HG03103 (cell line): ENCODE measurements around the gene KIAA1549.

ENCODE experiments used
- ATAC-seq: cut with Tn5 transposase; IDR thresholded peaks from one replicate; pipeline ENCODE4 v1.9.1; 2021; ENCODE audit warnings: low read depth; ENCODE audit not compliant: unreplicated experiment

Gene KIAA1549

DNA sequence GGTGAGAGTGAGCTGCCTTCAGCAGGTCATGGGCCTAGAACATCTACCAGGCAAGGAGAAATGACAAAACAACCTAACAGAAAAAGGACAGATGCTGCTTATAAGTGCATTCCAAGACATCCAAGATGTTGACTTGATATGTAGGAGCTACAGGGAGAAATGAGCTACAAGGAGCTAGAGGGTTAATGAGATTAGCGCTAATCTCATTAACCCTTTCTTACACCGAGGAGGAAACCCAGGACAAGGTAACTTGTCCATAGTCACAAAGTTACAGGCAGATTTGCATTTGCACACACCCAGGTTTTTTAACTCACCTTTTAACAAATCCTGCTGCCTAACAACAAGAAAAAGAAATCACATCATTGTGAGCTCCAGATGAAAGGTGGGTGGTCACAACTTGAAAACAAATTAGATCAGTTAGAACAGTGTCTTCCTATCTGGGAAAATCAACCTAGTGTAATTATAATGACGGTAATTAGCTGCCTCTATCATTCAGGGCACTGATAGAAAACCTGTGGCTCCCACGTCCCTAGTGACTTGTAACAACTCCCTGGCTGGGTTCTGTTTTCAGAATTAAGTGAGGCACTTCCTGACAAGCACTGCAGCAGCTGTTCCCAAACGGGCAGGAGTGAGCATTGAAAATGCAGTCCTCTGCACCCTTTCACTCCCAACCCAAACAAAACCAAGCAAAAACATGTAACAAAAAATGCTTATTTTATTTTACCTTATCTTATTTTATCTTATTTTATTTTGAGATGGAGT is 5.7 kb downstream of the KIAA1549 start:
- no peak for ATAC-seq

GRCh38 chr7:138974675-138975292 is 6.4 kb downstream of the KIAA1549 start:
- no peak for ATAC-seq

DNA sequence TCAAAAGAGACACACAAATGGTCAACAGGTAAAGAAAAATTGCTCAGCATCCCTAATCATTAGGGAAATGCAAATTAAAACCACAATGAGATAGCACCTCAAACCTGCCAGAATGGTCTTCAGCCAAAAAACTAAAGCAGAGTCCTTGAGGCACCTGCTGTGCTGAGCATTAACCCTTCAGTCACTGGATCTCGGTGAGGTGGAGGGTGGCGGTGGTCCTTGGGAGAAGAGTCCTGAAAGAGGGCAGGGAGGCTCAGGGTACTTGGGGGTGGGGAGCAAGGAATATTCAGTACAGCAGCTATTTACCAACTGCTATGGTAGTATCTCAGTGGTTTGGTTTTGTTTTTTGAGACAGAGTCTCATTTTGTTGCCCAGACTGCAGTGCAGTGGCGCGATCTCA is 7.1 kb downstream of the KIAA1549 start:
- ATAC-seq, result no peak

DNA sequence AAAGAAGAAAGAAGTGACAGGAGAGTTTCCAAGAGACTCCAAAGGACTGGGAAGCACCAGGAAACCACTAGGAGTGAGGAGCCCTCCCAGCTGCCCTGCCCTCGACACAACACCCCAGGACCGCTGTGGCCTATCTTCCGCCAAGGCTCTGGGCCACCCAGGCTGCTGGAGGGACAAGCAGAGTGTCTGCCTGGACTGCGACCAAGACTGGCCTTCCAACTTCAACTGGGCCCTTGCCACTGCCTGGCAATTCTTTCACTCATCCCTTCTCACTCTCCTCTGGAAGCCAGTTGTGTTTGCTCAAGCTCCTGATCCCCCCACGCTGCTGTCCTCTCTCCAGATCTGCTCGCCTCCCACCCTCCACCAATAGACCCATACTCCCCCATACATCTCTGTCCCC is 10.2 kb downstream of the KIAA1549 start:
- ATAC-seq, result no peak

DNA sequence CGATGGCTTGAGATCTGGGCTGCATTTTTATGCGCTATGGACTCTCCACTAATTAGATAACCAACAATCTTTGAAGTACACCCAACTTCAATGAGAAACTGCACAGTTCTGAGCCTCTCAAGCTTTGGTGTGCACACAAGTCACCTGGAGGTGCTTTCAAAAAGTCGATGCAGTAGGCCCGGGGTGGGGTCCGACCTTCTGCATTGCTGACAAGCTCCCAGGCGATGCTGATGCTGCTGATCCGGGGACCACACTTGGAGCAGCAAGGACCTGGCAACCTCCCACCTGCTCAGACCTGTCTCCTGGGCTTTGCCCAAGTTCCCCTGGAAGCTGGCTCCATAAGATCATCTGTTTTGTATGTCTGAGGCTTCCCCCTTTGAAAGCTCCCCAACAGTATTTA is 10.7 kb downstream of the KIAA1549 start:
- no peak for ATAC-seq

DNA sequence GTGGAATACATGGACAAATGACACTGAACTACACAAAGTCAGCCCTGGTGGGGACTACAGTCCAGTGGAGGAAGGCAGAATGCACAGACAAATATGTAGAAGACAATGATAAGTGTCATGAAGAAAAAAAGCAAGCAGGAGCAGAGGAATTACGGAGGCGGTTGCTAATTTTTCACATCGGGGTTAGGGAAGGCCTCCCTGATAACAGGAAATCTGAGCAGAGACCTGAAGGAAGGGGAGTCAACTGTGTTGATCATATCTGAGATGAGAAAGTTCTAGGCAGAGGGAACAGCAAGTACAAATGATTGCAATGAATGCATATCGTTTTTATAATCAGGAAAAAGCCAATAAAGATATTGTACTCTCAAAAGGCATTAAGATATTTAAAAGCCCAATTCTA is 14.0 kb downstream of the KIAA1549 start:
- no peak for ATAC-seq

DNA sequence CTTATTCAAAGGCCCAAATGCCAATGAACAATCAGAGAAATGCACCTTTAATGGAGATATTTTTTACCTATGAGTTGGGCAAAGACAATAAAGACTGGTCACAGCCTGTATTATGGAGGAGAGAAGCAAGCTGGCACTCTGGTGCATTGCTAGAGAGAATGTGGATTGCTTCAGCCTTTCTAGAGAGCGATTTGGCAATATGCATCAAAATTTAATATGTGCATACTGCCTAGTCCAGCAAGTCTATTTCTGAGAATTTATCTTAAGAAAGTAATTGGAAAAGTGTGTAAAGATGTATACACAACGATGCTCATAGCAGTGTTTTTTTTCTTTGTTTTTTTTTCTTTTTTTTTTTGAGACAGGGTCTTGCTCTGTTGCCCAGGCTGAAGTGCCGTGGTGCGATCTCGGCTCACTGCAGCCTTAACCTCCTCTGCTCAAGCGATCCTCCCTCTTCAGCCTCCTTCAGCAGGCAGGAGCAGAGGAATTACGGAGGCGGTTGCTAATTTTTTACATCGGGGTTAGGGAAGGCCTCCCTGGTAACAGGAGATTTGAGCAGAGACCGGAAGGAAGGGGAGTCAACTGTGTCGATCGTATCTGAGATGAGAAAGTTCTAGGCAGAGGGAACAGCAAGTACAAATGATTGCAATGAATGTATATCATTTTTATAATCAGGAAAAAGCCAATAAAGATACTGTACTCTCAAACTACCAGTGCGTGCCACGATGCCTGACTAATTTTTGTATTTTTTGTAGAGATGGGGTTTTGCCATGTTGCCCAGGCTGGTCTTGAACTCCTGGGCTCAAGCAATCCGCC is 16.4 kb downstream of the KIAA1549 start:
- no peak for ATAC-seq

GRCh38 chr7:138963675-138964074 is 17.5 kb downstream of the KIAA1549 start:
- no peak for ATAC-seq

- ATAC-seq, result no peak
These were observed 18.5 kb downstream of the KIAA1549 start for GRCh38 chr7:138962561-138963270.

- ATAC-seq, result no peak
These were observed 20.0 kb downstream of the KIAA1549 start for GRCh38 chr7:138961159-138961558.

GRCh38 chr7:138958391-138958956 is 22.7 kb downstream of the KIAA1549 start:
- no peak for ATAC-seq

DNA sequence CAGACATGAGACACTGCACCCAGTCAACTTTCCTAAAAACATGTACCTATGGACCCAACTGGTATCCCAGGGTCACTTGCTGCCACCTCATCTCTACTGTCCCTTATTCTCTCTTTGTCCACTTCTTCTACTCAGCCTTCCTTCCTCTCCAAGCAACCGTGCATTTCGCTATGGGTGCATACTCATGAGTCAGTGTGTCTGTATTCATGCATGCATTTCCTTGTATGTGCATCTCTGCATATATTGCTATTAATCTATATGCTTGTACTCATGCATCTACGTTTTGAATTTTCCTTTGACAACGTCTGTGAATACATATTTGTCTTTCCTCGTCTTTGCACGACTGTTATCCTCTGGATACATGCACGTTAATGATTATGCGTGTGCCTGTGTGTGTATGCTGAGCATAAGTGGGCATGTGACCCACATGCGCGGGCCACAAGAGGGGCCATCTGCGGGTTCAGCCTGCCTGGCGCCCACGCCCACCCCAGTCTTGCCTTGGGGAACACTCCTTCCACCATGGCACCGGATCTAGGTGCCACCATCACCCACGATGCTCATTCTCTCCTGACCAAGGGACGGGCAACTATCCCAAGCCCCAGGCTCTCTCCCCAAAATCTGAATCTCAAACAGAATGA is 23.3 kb downstream of the KIAA1549 start:
- ATAC-seq, result no peak

GRCh38 chr7:138957217-138957616 is 24.0 kb downstream of the KIAA1549 start:
- no peak for ATAC-seq

DNA sequence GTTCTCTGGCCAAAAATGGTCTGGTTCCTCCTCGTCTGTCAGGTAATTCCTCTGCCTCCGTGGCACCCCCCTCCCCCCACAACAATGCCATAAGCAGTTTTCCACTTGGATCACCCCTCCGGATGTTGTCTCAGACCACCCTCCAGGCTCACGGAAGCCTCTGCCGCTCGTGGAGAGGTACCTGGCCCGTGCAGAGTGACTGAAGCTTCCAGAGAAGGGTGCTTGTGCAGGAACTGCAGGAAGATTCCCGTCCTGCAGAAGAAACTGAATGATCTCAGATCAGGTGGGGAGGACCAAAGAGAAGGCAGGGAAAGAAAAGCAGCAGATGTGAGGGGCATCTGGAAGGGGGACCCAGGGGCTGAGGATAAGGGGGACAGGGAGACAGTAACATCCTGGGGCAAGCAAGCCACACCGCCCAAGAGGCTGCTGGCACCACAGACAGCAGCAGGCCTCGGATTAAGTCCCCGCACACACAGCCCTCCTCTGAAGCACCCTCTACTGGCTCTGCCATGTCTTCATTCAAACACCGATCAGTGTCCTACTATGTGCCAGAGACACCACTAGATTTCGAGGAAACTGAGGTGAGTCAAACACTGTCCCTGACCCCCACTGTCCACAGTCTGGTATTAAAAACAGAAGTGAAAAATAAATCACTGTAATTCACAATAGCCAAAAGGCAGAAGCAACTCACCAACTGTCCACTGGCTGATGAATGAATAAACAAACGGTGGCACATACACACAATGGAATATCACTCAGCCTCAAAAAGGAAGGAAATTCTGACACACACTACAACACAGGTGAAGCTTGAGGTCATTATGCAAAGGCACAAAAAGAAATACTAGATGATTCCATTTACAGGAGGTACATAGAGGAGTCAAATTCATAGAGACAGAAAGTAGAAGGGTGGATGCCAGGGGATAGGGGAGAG is 26.4 kb downstream of the KIAA1549 start:
- ATAC-seq, result no peak

DNA sequence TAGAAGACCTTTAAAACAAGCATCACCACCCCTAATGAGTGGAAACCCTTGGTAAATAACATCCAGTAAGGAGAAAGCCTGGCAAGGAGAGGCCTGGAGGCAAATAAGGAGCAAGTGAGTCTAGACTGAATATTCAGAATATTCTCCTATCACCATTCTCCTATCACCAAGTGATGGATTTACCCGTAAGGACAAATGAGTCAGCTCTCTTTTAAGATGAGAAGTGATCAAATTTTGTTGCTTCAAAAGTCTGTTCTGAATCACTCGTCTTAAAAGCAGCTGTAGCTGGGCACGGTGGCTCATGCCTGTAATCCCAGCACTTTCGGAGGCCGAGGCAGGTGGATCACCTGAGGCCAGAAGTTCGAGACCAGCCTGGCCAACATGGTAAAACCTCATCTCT is 28.4 kb downstream of the KIAA1549 start:
- ATAC-seq, result no peak

DNA sequence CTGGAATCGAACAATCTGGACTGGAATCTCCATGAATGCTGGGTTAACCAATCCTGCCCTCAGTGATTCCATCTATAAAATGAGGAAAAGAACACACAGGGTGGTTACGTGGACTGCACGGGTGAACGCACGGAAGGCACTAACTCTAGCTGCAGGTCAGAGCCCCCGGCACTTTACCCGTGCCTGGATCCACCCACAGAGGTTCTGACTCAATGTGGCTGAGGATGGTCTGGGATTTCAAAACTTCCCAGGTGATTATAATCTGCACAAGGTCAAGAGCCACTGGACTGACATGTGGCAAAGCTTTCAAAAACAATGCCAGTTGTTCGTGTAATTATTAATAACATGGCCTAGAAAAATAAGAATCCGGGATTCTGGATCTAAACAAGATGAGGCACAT is 29.2 kb downstream of the KIAA1549 start:
- ATAC-seq, result no peak

DNA sequence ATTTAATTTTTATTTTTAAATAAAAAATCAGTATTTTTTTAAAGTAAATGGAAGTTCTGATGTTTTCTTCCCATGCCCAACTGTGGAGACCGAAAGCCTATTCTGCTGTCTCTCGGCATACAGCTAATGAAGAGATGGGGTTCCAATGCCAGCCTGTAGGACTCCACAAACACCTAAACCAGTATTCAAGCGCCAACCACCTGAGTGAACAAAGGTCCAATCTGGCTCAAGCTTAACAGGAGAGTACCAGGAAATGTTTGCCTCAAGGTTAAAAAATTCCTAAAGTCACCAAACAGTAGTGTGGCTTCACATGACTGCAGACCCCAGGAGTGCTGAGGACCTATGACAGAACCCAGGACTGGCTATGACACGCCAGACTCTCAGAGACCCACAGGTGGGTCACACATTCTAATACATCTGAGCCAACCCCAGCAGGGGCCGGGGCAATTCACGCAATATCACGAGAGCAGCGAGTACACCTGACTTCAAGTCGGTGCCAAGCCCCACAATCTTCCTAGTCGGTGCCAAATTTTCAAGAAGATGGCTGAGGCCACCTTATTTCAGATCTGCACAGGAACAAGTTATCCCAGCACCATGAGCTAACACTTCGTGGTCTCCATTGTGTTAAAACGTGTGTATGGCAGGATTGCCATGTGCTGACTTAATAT is 31.6 kb downstream of the KIAA1549 start:
- no peak for ATAC-seq

GRCh38 chr7:138948403-138948802 is 32.8 kb downstream of the KIAA1549 start:
- ATAC-seq, result no peak

DNA sequence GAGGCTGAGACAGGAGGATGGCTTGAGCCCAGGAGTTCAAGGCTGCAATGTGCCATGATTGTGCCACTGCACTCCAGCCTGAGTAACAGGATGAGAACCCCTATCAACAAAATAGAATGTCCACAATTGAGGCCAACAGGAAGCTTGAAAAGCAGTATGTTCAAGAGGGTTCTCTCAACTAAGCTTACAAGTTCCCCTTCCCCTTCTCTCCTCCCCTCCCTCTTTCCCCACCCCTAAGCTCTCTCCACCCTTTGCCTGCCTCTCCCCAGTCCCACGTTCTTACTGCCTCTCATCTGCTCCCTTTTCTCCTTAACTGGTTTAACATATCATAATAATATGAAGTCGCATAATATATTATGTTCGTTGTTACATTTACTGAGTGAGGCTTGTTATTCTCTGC is 35.4 kb downstream of the KIAA1549 start:
- ATAC-seq, result no peak
